ENCODE results near the gene PVR. TPM values are rescaled to one million over a fixed set of nuclear protein-coding genes. Genes with fewer than 3 reads are reported as not detected.

The PVR gene
- total RNA-seq, 1 donor: 156 TPM

DNA sequence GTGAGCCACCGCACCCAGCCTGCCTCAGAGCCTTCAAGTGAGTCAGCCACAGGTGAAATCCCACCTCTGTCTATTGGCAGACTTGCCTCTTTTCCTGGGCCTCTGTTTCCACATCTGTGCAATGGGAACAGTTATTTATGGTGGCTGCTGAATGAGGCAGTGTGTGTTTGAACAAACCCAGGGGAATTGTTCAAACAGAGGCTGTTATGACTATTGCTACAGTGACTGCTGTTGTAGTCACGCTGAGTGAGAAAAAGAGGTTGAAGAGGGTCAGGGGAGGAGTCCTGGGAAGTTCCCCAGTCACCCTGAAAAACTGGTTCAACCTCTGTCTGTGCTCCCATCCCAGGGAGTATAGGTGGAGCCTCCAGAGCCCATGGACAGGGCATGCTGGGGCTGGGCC is 27.7 kb downstream of the PVR start, which contains the start of gene CEACAM19:
Gene CEACAM19 (plus strand): TSS at position 83 of the 400 bp plus-strand sequence. CDS start 450 bp downstream, outside the sequence.
- TF ChIP-seq, protein P1, sequence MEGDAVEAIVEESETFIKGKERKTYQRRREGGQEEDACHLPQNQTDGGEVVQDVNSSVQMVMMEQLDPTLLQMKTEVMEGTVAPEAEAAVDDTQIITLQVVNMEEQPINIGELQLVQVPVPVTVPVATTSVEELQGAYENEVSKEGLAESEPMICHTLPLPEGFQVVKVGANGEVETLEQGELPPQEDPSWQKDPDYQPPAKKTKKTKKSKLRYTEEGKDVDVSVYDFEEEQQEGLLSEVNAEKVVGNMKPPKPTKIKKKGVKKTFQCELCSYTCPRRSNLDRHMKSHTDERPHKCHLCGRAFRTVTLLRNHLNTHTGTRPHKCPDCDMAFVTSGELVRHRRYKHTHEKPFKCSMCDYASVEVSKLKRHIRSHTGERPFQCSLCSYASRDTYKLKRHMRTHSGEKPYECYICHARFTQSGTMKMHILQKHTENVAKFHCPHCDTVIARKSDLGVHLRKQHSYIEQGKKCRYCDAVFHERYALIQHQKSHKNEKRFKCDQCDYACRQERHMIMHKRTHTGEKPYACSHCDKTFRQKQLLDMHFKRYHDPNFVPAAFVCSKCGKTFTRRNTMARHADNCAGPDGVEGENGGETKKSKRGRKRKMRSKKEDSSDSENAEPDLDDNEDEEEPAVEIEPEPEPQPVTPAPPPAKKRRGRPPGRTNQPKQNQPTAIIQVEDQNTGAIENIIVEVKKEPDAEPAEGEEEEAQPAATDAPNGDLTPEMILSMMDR (IDR thresholded peaks at IDR 0.05; ENCODE audit: insufficient read depth, low read depth, low read length): no peak
- no peak for DNase-seq (ENCODE audit: low read depth)
- H3K4me3 ChIP-seq (ENCODE audit: low read depth, low read length): no peak within 1 kb of the TSS

DNA sequence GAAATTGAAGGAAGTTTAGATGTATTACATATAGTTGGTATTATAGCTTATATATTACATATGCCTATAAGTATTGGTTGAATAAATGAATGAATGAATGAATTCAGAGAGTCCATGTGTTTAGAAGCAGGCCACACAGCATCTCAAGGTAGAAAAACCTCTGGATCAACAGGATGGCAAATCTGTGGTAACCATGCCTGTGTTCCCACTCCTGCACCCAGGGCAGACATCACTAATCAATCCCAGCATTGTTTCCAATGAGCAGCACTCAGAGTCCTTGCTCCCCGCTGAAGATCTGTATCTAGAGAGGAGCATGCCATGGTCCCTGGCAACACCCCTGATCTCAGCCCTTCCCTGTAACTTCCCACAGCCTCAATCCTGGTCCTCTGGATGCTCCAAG is 28.5 kb downstream of the PVR start:
- no peak overlapping the region for H3K4me3 ChIP-seq (ENCODE audit: low read depth, low read length)
- DNase-seq (ENCODE audit: low read depth): no peak
- TF ChIP-seq, protein P1 (IDR thresholded peaks at IDR 0.05; ENCODE audit: insufficient read depth, low read depth, low read length): no peak

DNA sequence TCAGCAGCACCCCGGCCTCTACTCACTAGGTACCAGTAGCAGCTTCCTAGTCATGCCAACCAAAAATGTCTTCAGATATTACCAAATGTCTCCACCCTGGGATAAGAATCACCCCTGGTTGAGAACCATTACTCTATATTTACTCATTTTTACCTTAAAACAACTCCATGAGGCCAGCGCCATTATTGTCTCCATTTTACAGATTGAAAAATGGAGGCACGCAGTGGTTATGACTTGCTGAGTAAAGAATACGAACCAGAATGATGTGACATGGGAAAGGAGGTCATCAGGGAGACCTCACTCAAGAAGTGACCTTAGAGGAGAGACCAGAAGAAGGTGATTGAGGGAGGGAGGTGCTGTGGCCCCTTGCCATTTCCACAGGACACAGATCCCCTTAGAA is 29.8 kb downstream of the PVR start:
- TF ChIP-seq, protein P1 (IDR thresholded peaks at IDR 0.05; ENCODE audit: insufficient read depth, low read depth, low read length): no peak
- no peak for DNase-seq (ENCODE audit: low read depth)
- H3K4me3 ChIP-seq (ENCODE audit: low read depth, low read length): no peak overlapping the region

DNA sequence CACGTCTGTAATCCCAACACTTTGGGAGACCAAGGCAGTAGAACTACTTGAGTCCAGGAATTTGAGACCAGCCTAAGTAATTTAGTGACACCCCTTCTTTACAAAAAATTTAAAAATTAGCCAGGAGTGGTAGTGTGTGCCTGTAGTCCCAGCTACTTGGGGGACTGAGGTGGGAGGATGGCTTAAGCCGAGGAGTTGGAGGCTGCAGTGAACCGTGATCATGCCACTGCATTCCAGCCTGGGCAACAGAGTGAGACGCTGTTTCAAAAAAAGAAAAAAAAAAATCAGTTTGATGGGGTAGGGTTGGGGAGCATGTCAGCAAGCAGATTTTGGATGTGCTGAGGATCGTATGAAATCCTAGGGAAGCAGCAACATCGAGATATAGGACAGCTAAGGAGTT is 31.8 kb downstream of the PVR start:
- H3K4me3 ChIP-seq (ENCODE audit: low read depth, low read length): no peak overlapping the region
- no peak for DNase-seq (ENCODE audit: low read depth)
- TF ChIP-seq, protein P1 (IDR thresholded peaks at IDR 0.05; ENCODE audit: insufficient read depth, low read depth, low read length): no peak

DNA sequence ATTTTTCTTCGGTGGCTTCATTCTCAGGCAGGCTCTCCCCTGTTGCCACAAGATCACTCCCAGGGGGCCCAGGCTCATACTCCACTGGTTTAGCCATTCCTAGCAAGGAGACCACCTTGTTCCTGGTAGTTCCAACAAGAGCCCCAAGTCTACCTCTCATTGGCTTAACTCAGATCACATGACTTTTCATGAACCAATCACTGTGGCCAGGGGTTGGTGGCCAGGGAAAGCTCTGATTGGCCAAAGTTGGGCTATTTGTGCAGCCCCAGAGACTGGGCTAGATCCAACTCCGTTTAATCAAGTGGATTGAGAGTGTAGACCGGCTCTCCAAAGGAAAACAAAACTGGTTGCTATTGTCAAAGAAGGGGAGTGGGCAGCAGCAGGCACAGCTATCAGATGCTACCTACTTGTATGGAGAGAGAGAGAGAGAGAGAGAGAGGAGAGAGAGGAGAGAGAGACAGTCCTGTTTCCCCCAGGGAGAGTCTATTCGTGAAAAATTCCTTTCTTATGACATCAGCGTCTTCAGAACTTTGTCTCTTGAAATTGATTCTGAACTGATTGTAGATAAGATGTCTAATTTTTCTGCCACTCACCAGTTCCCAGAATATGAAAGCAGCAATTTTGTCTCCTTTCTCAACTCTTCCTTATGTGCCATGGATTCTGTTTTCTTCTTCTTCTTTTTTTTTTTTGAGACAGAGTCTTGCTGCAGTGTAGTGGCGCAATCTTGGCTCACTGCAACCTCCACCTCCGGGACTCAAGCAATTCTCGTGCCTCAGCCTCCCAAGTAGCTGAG is 33.5 kb downstream of the PVR start:
- no peak overlapping the region for H3K4me3 ChIP-seq (ENCODE audit: low read depth, low read length)
- DNase-seq (ENCODE audit: low read depth): peak; percentile 76
- TF ChIP-seq, protein P1 (IDR thresholded peaks at IDR 0.05; ENCODE audit: insufficient read depth, low read depth, low read length): no peak

DNA sequence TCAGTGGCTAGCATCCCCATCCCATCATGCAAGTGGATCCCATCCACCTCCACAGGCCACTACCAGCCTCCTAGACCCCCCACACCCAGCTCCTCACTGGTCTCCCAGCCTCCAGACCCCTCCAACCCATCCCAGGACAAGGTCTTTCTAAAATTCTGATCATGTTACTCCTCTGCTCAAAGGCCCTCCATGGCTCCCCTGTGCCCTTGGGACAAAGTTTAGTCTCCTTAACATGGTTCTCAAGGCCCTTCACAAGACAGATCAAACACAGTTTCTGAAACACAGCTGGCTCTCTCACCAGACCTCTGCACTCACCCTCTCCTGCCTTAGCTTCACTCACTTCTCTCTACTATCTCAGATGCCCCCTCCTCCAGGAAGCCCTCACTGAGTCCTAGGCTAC is 36.8 kb downstream of the PVR start:
- no peak for DNase-seq (ENCODE audit: low read depth)
- H3K4me3 ChIP-seq (ENCODE audit: low read depth, low read length): no peak overlapping the region
- TF ChIP-seq, protein P1 (IDR thresholded peaks at IDR 0.05; ENCODE audit: insufficient read depth, low read depth, low read length): no peak

Measured in fibroblast of villous mesenchyme (primary cell).